GM12878 (cell line): ENCODE results near the gene HELZ. TPM values are rescaled to one million over a fixed set of nuclear protein-coding genes. Genes with fewer than 3 reads are reported as not detected.

Experiments
- ATAC-seq: fragments of 200-7000 bp; cut with Tn5 transposase; 3 replicates; pipeline ENCODE4 v1.9.1; 2020; ENCODE audit warnings: mild to moderate bottlenecking, moderate library complexity
- BruUV-seq: library from RNA; stranded (reverse); fragments of 400-500 nt; replicated peaks from 2 replicates; lab custom pipeline; 2021; lab: Mats Ljungman, UMichigan
- CTCF ChIA-PET: fragments of 300-600 bp; sonication (Branson Sonifier 250); formaldehyde crosslinking; extraction: SDS; loops from one replicate; lab custom pipeline; 2021; ENCODE audit warnings: inconsistent platforms; lab: Yijun Ruan, JAX
- POLR2A ChIA-PET: fragments of 350-600 bp; formaldehyde crosslinking; extraction: SDS; loops from one replicate; lab custom pipeline; 2021; ENCODE audit warnings: inconsistent platforms; lab: Charles Lee
- RAD21 ChIA-PET: fragments of 300-600 bp; sonication (Branson Sonifier 250); formaldehyde crosslinking; loops from one replicate; lab custom pipeline; 2023; ENCODE audit warnings: antibody characterized with exemption; ENCODE audit not compliant: unreplicated experiment; lab: Charles Lee
- SMC1A ChIA-PET: fragments of 300-600 bp; sonication (Branson Sonifier 250); formaldehyde crosslinking; loops from one replicate; lab custom pipeline; 2023; ENCODE audit not compliant: unreplicated experiment, uncharacterized antibody; lab: Charles Lee
- DNase-seq: peaks from one replicate; pipeline ENCODE4 v3.0.0-alpha.2; 2011; ENCODE audit warnings: low read depth, low spot score
- FAIRE-seq: peaks from 3 replicates; lab custom pipeline; 2011; peaks lifted over from hg19 to GRCh38; lab: Jason Lieb, UNC
- H2AFZ ChIP-seq: 2 replicates; pipeline ENCODE4 v1.6.0; 2011; ENCODE audit warnings: low read depth, low read length, control low read depth; ENCODE audit not compliant: control insufficient read depth
- H3K27ac ChIP-seq: 2 replicates; pipeline ENCODE4 v1.5.1; 2011; ENCODE audit warnings: control low read depth; ENCODE audit not compliant: control insufficient read depth, insufficient read depth
- H3K27me3 ChIP-seq, 2 experiments: replicated peaks in 1 of 2; 2 replicates each; pipeline versions ENCODE4 v1.6.0 to v1.6.1; 2011; ENCODE audit warnings: low read length in 1 of 2; ENCODE audit not compliant: control insufficient read depth in 2 of 2, insufficient read depth in 2 of 2
- H3K36me3 ChIP-seq, 2 experiments: 2 replicates each; pipeline ENCODE4 v1.5.1; 2011; ENCODE audit warnings: low read length in 1 of 2; ENCODE audit not compliant: control insufficient read depth in 2 of 2, insufficient read depth in 2 of 2
- H3K4me1 ChIP-seq: 2 replicates; pipeline ENCODE4 v1.6.1; 2011; ENCODE audit warnings: mild to moderate bottlenecking, low read length, moderate library complexity, mixed read lengths; ENCODE audit not compliant: control insufficient read depth, insufficient read depth
- H3K4me2 ChIP-seq: 2 replicates; pipeline ENCODE4 v1.6.0; 2011; ENCODE audit warnings: control low read depth; ENCODE audit not compliant: control insufficient read depth, insufficient read depth
- H3K4me3 ChIP-seq: fragments of 200-600 bp; sonication (generic); 2 replicates; pipeline ENCODE4 v1.5.1; 2016
- H3K79me2 ChIP-seq: 2 replicates; pipeline ENCODE4 v1.6.0; 2011; ENCODE audit warnings: low read length; ENCODE audit not compliant: control insufficient read depth, insufficient read depth
- H3K9ac ChIP-seq: 2 replicates; pipeline ENCODE4 v1.8.0; 2011; ENCODE audit warnings: low read length, control low read depth, mixed read lengths; ENCODE audit not compliant: control insufficient read depth, insufficient read depth
- H3K9me3 ChIP-seq: replicated peaks from 3 replicates; pipeline ENCODE4 v1.5.1; 2011; ENCODE audit warnings: mild to moderate bottlenecking, low read length; ENCODE audit not compliant: control insufficient read depth, insufficient read depth
- H4K20me1 ChIP-seq: 2 replicates; pipeline ENCODE4 v1.6.0; 2011; ENCODE audit not compliant: control insufficient read depth, insufficient read depth
- ATF7 ChIP-seq: fragments of 450-650 bp; IDR thresholded peaks from 2 replicates; pipeline ENCODE4 v1.6.1; 2016; ENCODE audit warnings: low read depth, mild to moderate bottlenecking
- JUNB ChIP-seq: IDR thresholded peaks from 2 replicates; pipeline ENCODE4 v1.6.1; 2016; ENCODE audit warnings: antibody characterized with exemption, mild to moderate bottlenecking
- JUND ChIP-seq: IDR thresholded peaks from 2 replicates; pipeline ENCODE4 v1.6.1; 2012; ENCODE audit warnings: low read depth, mild to moderate bottlenecking, low read length, improper control_type of control experiment, moderate library complexity
- WGBS: methylation state at CpG from one replicate; pipeline ENCODE4 v1.1.6; 2016; ENCODE audit warnings: low lambda C conversion rate; ENCODE audit not compliant: insufficient replicate concordance, insufficient coverage; ENCODE audit errors: missing lambda C conversion rate; 5-methylcytosine and 5-hydroxymethylcytosine counted together
- in situ Hi-C: fragments of 300-500 bp; cut with MboI; formaldehyde crosslinking; loops from 9 replicates; pipeline ENCODE4 v1.14.3; 2018; ENCODE audit warnings: mixed read lengths
- intact Hi-C: fragments of 100-400 bp; cut with micrococcal nuclease; formaldehyde crosslinking; loops from one replicate; pipeline ENCODE4 v1.14.2; 2022; ENCODE audit not compliant: unreplicated experiment
- polyA plus RNA-seq, 11 experiments: library from polyadenylated mRNA; depleted of rRNA in 4 of 11; unstranded in 6 of 11; stranded (reverse) in 5 of 11; fragments of >200 nt; fragmentation: Nextera tagmentation in 4 of 11; fragmentation: Illumina TruSeq in 1 of 11; extraction: Ambion mirVana in 4 of 11; extraction: Trizol in 1 of 11; gene quantifications; 1 replicate in 1 of 11; 2 replicates in 10 of 11; pipeline versions ENCODE4 v1.2.1 to v1.2.3, GENCODE V29; 2011 to 2016; ENCODE audit warnings: inconsistent platforms in 2 of 11, missing spikeins in 2 of 11, low read depth in 1 of 11
- total RNA-seq, 4 experiments: library from RNA; depleted of rRNA in 3 of 4; stranded (reverse); fragments of >200 nt in 3 of 4; fragmentation: Illumina TruSeq in 1 of 4; extraction: Trizol in 1 of 4; gene quantifications; 2 replicates each; pipeline versions ENCODE4 v1.2.1 to v1.2.3, GENCODE V29; 2013 to 2021
- TF ChIP-seq, protein P1 (sequence below): IDR thresholded peaks from 2 replicates; pipeline ENCODE4 v1.6.1; 2012; ENCODE audit warnings: improper control_type of control experiment, low read depth, low read length; ENCODE audit not compliant: insufficient replicate concordance

The HELZ gene
- total and polyA plus RNA-seq, 10 of the 15 experiments (the other 5 are each of a cell fraction or from before 2014, with no cell fraction given), result 1.5 to 36.8 (median 19.1) TPM

DNA sequence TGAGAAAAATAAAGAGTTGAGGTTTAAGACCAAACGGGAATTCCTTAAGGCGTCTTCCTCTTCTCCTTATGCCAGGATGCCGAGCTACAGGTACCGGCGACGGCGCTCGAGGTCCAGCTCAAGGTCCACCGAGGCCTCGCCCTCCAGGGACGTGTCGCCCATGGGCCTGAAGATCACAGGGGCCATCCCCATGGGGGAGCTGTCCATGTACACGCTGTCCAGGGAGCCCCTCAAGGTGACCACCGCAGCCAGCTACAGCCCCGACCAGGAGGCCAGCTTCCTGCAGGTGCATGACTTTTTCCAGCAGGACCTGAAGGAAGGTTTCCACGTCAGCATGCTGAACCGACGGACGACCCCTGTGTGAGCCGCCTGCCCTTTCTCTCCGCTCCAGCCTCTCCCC is 214.4 kb downstream of the HELZ start:
- WGBS, result 67% methylated on average over 21 of the region's 21 CpGs
- RAD21 ChIA-PET, result no interaction called here
- CTCF ChIA-PET, result no interaction called here

More for the DNA sequence above, 214.4 kb downstream of the HELZ start:
- Histone ChIP-seq H3K4me2 (no peak overlapping the region), H3K27ac (no peak overlapping the region), H3K36me3 (no peaks in the 10 kb centered on the region), H3K9me3 (no peaks in the 10 kb centered on the region; the same call in 2 of the 3 replicates), H4K20me1 (no peaks in the 10 kb centered on the region), H2AFZ (no peak overlapping the region), H3K27me3 (no peaks in the 10 kb centered on the region), H3K9ac (no peak overlapping the region), H3K4me3 (no peak overlapping the region), H3K79me2 (no peaks in the 10 kb centered on the region), H3K4me1 (peaks cover 12% of the 10 kb centered on the region)
- intact Hi-C loops, result no loop called here
- DNase-seq (no peak), ATAC-seq (no peak), FAIRE-seq (no peak)
- BruUV-seq, result no TSS peak
- in situ Hi-C loops, result no loop called here
- ChIA-PET POLR2A (no interaction called here), SMC1A (no interaction called here)
- TF ChIP-seq, protein P1, sequence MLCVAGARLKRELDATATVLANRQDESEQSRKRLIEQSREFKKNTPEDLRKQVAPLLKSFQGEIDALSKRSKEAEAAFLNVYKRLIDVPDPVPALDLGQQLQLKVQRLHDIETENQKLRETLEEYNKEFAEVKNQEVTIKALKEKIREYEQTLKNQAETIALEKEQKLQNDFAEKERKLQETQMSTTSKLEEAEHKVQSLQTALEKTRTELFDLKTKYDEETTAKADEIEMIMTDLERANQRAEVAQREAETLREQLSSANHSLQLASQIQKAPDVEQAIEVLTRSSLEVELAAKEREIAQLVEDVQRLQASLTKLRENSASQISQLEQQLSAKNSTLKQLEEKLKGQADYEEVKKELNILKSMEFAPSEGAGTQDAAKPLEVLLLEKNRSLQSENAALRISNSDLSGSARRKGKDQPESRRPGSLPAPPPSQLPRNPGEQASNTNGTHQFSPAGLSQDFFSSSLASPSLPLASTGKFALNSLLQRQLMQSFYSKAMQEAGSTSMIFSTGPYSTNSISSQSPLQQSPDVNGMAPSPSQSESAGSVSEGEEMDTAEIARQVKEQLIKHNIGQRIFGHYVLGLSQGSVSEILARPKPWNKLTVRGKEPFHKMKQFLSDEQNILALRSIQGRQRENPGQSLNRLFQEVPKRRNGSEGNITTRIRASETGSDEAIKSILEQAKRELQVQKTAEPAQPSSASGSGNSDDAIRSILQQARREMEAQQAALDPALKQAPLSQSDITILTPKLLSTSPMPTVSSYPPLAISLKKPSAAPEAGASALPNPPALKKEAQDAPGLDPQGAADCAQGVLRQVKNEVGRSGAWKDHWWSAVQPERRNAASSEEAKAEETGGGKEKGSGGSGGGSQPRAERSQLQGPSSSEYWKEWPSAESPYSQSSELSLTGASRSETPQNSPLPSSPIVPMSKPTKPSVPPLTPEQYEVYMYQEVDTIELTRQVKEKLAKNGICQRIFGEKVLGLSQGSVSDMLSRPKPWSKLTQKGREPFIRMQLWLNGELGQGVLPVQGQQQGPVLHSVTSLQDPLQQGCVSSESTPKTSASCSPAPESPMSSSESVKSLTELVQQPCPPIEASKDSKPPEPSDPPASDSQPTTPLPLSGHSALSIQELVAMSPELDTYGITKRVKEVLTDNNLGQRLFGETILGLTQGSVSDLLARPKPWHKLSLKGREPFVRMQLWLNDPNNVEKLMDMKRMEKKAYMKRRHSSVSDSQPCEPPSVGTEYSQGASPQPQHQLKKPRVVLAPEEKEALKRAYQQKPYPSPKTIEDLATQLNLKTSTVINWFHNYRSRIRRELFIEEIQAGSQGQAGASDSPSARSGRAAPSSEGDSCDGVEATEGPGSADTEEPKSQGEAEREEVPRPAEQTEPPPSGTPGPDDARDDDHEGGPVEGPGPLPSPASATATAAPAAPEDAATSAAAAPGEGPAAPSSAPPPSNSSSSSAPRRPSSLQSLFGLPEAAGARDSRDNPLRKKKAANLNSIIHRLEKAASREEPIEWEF, result no peak
- TF ChIP-seq JUNB (no peak), ATF7 (no peak), JUND (no peak)
